GM23338 (cell line): ENCODE results near the gene GSG1L. TPM values are rescaled to one million over a fixed set of nuclear protein-coding genes. Genes with fewer than 3 reads are reported as not detected.

Source experiments
- ATAC-seq: fragments of 200-7000 bp; cut with Tn5 transposase; 3 replicates; pipeline ENCODE4 v1.9.1; 2020
- DNase-seq: peaks from one replicate; pipeline ENCODE4 v3.0.0-alpha.2; 2015; ENCODE audit warnings: low spot score
- H2AFZ ChIP-seq: fragments of 200-600 bp; sonication (generic); 2 replicates; pipeline ENCODE4 v1.8.0; 2016; ENCODE audit warnings: antibody characterized with exemption, mild to moderate bottlenecking, moderate library complexity
- H3F3A ChIP-seq: fragments of 200-600 bp; sonication (generic); replicated peaks from 2 replicates; pipeline ENCODE4 v1.8.0; 2017; ENCODE audit warnings: antibody characterized with exemption, mixed run types, low read depth
- H3K27ac ChIP-seq: fragments of 200-600 bp; sonication (generic); 2 replicates; pipeline ENCODE4 v1.6.1; 2016; ENCODE audit warnings: low read depth
- H3K27me3 ChIP-seq: fragments of 200-600 bp; sonication (generic); 2 replicates; pipeline ENCODE4 v1.8.0; 2016; ENCODE audit warnings: mild to moderate bottlenecking, mixed run types, moderate library complexity; ENCODE audit not compliant: insufficient read depth
- H3K36me3 ChIP-seq: fragments of 200-600 bp; sonication (generic); 2 replicates; pipeline ENCODE4 v1.8.0; 2016; ENCODE audit warnings: mild to moderate bottlenecking; ENCODE audit not compliant: insufficient read depth
- H3K4me1 ChIP-seq: fragments of 200-600 bp; sonication (generic); 2 replicates; pipeline ENCODE4 v1.8.0; 2016; ENCODE audit warnings: mild to moderate bottlenecking, moderate library complexity; ENCODE audit not compliant: insufficient read depth
- H3K4me2 ChIP-seq: fragments of 200-600 bp; sonication (generic); 2 replicates; pipeline ENCODE4 v1.7.1; 2017; ENCODE audit warnings: mixed run types
- H3K4me3 ChIP-seq: fragments of 200-600 bp; sonication (generic); 2 replicates; pipeline ENCODE4 v1.6.1; 2016; ENCODE audit warnings: mixed run types
- H3K79me2 ChIP-seq: fragments of 200-600 bp; sonication (generic); replicated peaks from 2 replicates; pipeline ENCODE4 v1.8.0; 2017; ENCODE audit warnings: mild to moderate bottlenecking; ENCODE audit not compliant: insufficient read depth
- H3K9me2 ChIP-seq: fragments of 200-600 bp; sonication (generic); 2 replicates; pipeline ENCODE4 v1.8.0; 2017; ENCODE audit not compliant: insufficient read depth
- H4K20me1 ChIP-seq: fragments of 200-600 bp; sonication (generic); replicated peaks from 2 replicates; pipeline ENCODE4 v1.8.0; 2017; ENCODE audit warnings: mild to moderate bottlenecking; ENCODE audit not compliant: insufficient read depth
- H3K27ac Mint-ChIP-seq: 2 replicates; pipeline ENCODE4 v1.8.0; 2020; ENCODE audit warnings: inconsistent platforms, mild to moderate bottlenecking, moderate library complexity, mixed read lengths
- H3K27me3 Mint-ChIP-seq: 3 replicates; pipeline ENCODE4 v1.8.0; 2022; ENCODE audit warnings: low read depth, mild to moderate bottlenecking, moderate library complexity, mixed read lengths, inconsistent platforms; ENCODE audit not compliant: insufficient read depth, poor library complexity
- H3K36me3 Mint-ChIP-seq: 3 replicates; pipeline ENCODE4 v1.8.0; 2021; ENCODE audit warnings: low read depth, mild to moderate bottlenecking, inconsistent platforms, moderate library complexity, mixed read lengths
- H3K4me1 Mint-ChIP-seq: 3 replicates; pipeline ENCODE4 v1.8.0; 2020; ENCODE audit warnings: mild to moderate bottlenecking, inconsistent platforms, mixed read lengths
- H3K4me3 Mint-ChIP-seq: 3 replicates; pipeline ENCODE4 v1.8.0; 2021; ENCODE audit warnings: moderate library complexity, mild to moderate bottlenecking, inconsistent platforms, mixed read lengths
- H3K9me3 Mint-ChIP-seq: 3 replicates; pipeline ENCODE4 v1.8.0; 2020; ENCODE audit warnings: moderate library complexity, mild to moderate bottlenecking, inconsistent platforms, mixed read lengths
- CREB1 ChIP-seq: fragments of 250-450 bp; sonication (Bioruptor Pico); IDR thresholded peaks from 2 replicates; pipeline ENCODE4 v1.5.0; 2020; ENCODE audit warnings: low read depth, mild to moderate bottlenecking, moderate library complexity
- CTCF ChIP-seq, 2 experiments: fragments of 200-600 bp in 1 of 2; sonication (generic) in 1 of 2; conservative IDR thresholded peaks; 2 replicates each; pipeline versions ENCODE4 v1.5.1 to v1.6.1; 2016 to 2017; ENCODE audit warnings: antibody characterized with exemption in 2 of 2, low read depth in 2 of 2, mild to moderate bottlenecking in 2 of 2, moderate library complexity in 1 of 2
- ETS1 ChIP-seq: IDR thresholded peaks from 2 replicates; pipeline ENCODE4 v1.6.1; 2016; ENCODE audit warnings: antibody characterized with exemption
- EZH2 ChIP-seq: fragments of 200-600 bp; sonication (generic); IDR thresholded peaks from one replicate; pipeline ENCODE4 v1.8.0; 2017; ENCODE audit warnings: antibody characterized with exemption, mild to moderate bottlenecking, low read depth; ENCODE audit not compliant: unreplicated experiment
- EZH2phosphoT487 ChIP-seq: fragments of 200-600 bp; sonication (generic); IDR thresholded peaks from one replicate; pipeline ENCODE4 v1.8.1; 2018; ENCODE audit warnings: antibody characterized with exemption; ENCODE audit not compliant: unreplicated experiment
- JUNB ChIP-seq: IDR thresholded peaks from one replicate; pipeline ENCODE4 v1.6.1; 2016; ENCODE audit warnings: antibody characterized with exemption; ENCODE audit not compliant: unreplicated experiment
- NANOG ChIP-seq: IDR thresholded peaks from 2 replicates; pipeline ENCODE4 v1.6.1; 2016; ENCODE audit warnings: antibody characterized with exemption, borderline replicate concordance
- POLR2AphosphoS5 ChIP-seq: IDR thresholded peaks from 2 replicates; pipeline ENCODE4 v1.6.1; 2016; ENCODE audit warnings: antibody characterized with exemption, low read depth
- REST ChIP-seq: IDR thresholded peaks from one replicate; pipeline ENCODE4 v1.6.1; 2018; ENCODE audit warnings: antibody characterized with exemption; ENCODE audit not compliant: unreplicated experiment
- STAT1 ChIP-seq: IDR thresholded peaks from one replicate; pipeline ENCODE4 v1.6.1; 2016; ENCODE audit warnings: antibody characterized with exemption; ENCODE audit not compliant: unreplicated experiment
- ZNF114 ChIP-seq: fragments of 250-450 bp; sonication (Bioruptor Pico); IDR thresholded peaks from 2 replicates; pipeline ENCODE4 v1.5.0; 2020; ENCODE audit warnings: mild to moderate bottlenecking, moderate library complexity
- ZNF331 ChIP-seq: fragments of 250-450 bp; sonication (Bioruptor Pico); IDR thresholded peaks from 2 replicates; pipeline ENCODE4 v1.5.0; 2020; ENCODE audit warnings: low read depth, mild to moderate bottlenecking, moderate library complexity
- ZNF462 ChIP-seq: fragments of 250-450 bp; sonication (Bioruptor Pico); IDR thresholded peaks from 2 replicates; pipeline ENCODE4 v1.5.0; 2020; ENCODE audit warnings: mild to moderate bottlenecking, moderate library complexity
- polyA plus RNA-seq: library from polyadenylated mRNA; unstranded; fragments of >200 nt; fragmentation: Nextera tagmentation; extraction: Ambion mirVana; gene quantifications from 2 replicates; pipeline ENCODE4 v1.2.1, GENCODE V29; 2016
- total RNA-seq: library from RNA; depleted of rRNA; stranded (reverse); fragments of >200 nt; shearing (Covaris generic); gene quantifications from 2 replicates; pipeline ENCODE4 v1.2.3, GENCODE V29; 2014

The GSG1L gene
- total and polyA plus RNA-seq, 2 experiments from 2014 or later = 0.36 to 0.63 TPM

- TF ChIP-seq EZH2phosphoT487 (no peak), CREB1 (CRISPR knock-in tag) (no peak), NANOG (no peak), EZH2 (no peak), CTCF (conservative IDR thresholded peaks at IDR 0.05; ENCODE audit: low read depth in 2 of 2) (no peak), JUNB (no peak), ZNF331 (CRISPR knock-in tag) (no peak), STAT1 (no peak), POLR2AphosphoS5 (no peak), ZNF462 (no peak), ETS1 (no peak), ZNF114 (no peak), REST (no peak)
- Histone ChIP-seq H3K4me1 (no peaks in the 10 kb centered on the region; the same call in 1 of the 2 replicates), H3K27ac (no peak overlapping the region)
Measured at GRCh38 chr16:27950206-27950887, 113.2 kb downstream of the GSG1L start.

More at GRCh38 chr16:27950206-27950887, 113.2 kb downstream of the GSG1L start:
- H3K4me3 Mint-ChIP-seq = no peak overlapping the region
- Histone ChIP-seq H3K27me3 (no peaks in the 10 kb centered on the region), H2AFZ (no peak overlapping the region), H3F3A (no peaks in the 10 kb centered on the region), H3K4me2 (no peak overlapping the region), H3K4me3 (no peak overlapping the region), H3K9me2 (no peaks in the 10 kb centered on the region), H3K79me2 (no peaks in the 10 kb centered on the region), H3K36me3 (no peaks in the 10 kb centered on the region), H4K20me1 (no peaks in the 10 kb centered on the region)
- peaks cover 6% of the 10 kb centered on the region for H3K9me3 Mint-ChIP-seq
- no peaks in the 10 kb centered on the region for H3K36me3 Mint-ChIP-seq
- H3K27me3 Mint-ChIP-seq = peaks cover 6% of the 10 kb centered on the region
- ATAC-seq (no peak), DNase-seq (no peak)
- H3K4me1 Mint-ChIP-seq = peaks cover under 1% of the 10 kb centered on the region; the same call in 1 of the 3 replicates
- H3K27ac Mint-ChIP-seq = no peak overlapping the region
